ACC112 (cell line): ENCODE data around the gene PVRIG.
"Not testable (repeated sequence)": the region's sequence is repeated elsewhere in the genome, so short reads cannot be mapped to it uniquely, and the experiment has no call there.

ENCODE experiments used
- H2AFZ ChIP-seq: fragments of 200-600 bp; sonication (generic); one replicate; pipeline ENCODE4 v1.6.0; 2017; ENCODE audit warnings: antibody characterized with exemption, low read length; ENCODE audit not compliant: unreplicated experiment
- H3K27ac ChIP-seq: fragments of 200-600 bp; sonication (generic); 2 replicates; pipeline ENCODE4 v1.5.1; 2014; ENCODE audit warnings: low read depth, mild to moderate bottlenecking, antibody characterized with exemption, low read length, moderate library complexity
- H3K27me3 ChIP-seq: fragments of 200-600 bp; sonication (generic); 2 replicates; pipeline ENCODE4 v1.6.1; 2014; ENCODE audit warnings: mild to moderate bottlenecking, antibody characterized with exemption, low read length, moderate library complexity, mixed read lengths; ENCODE audit not compliant: insufficient read depth
- H3K36me3 ChIP-seq: fragments of 200-600 bp; sonication (generic); 2 replicates; pipeline ENCODE4 v1.6.1; 2016; ENCODE audit warnings: mild to moderate bottlenecking, antibody characterized with exemption, low read length, moderate library complexity, mixed read lengths; ENCODE audit not compliant: insufficient read depth
- H3K4me1 ChIP-seq: fragments of 200-600 bp; sonication (generic); one replicate; pipeline ENCODE4 v1.6.1; 2016; ENCODE audit warnings: low read length, mixed read lengths; ENCODE audit not compliant: insufficient read depth, unreplicated experiment, control insufficient read depth
- H3K4me3 ChIP-seq: fragments of 200-600 bp; sonication (generic); 2 replicates; pipeline ENCODE4 v1.5.1; 2014; ENCODE audit warnings: mild to moderate bottlenecking, low read depth, low read length
- H3K79me2 ChIP-seq: fragments of 200-600 bp; sonication (generic); one replicate; pipeline ENCODE4 v1.6.0; 2016; ENCODE audit warnings: low read length; ENCODE audit not compliant: control insufficient read depth, unreplicated experiment, insufficient read depth

Gene PVRIG

GRCh38 chr7:100177045-100178001 is 42.4 kb upstream of the PVRIG start, which contains the start of the genes GPC2 and STAG3:
TSS of gene GPC2 (minus strand) at chr7:100177381. CDS start at chr7:100177199, 182 bp downstream.
TSS of gene STAG3 (plus strand) at chr7:100177918. CDS start at chr7:100180557, 2,639 bp downstream.
- peaks cover 5% of the 10 kb centered on the region for H3K4me1 ChIP-seq
- no peaks in the 10 kb centered on the region for H3K36me3 ChIP-seq
- H3K79me2 ChIP-seq = no peaks in the 10 kb centered on the region
- H3K27ac ChIP-seq = peak within 1 kb of the TSS; percentile 37; the same call in 1 of the 2 replicates
- H2AFZ ChIP-seq = peak within 1 kb of the TSS; percentile 69
- H3K4me3 ChIP-seq = peak within 1 kb of the TSS; percentile 82
- H3K27me3 ChIP-seq = no peaks in the 10 kb centered on the region

GRCh38 chr7:100180084-100180483 is 39.7 kb upstream of the PVRIG start:
- H3K79me2 ChIP-seq, H3K36me3 ChIP-seq, H3K4me3 ChIP-seq, H2AFZ ChIP-seq, H3K4me1 ChIP-seq, H3K27me3 ChIP-seq, H3K27ac ChIP-seq: not testable (repeated sequence)

- not testable (repeated sequence) for H3K4me1 ChIP-seq, H3K27ac ChIP-seq, H3K79me2 ChIP-seq, H3K4me3 ChIP-seq, H3K36me3 ChIP-seq, H3K27me3 ChIP-seq, H2AFZ ChIP-seq
Measured at GRCh38 chr7:100182616-100183015, 37.1 kb upstream of the PVRIG start.

GRCh38 chr7:100183090-100183489 is 36.7 kb upstream of the PVRIG start:
- not testable (repeated sequence) for H3K79me2 ChIP-seq, H2AFZ ChIP-seq, H3K27ac ChIP-seq, H3K36me3 ChIP-seq, H3K4me3 ChIP-seq, H3K27me3 ChIP-seq, H3K4me1 ChIP-seq

GRCh38 chr7:100185726-100186125 is 34.0 kb upstream of the PVRIG start:
- no peaks in the 10 kb centered on the region for H3K79me2 ChIP-seq
- H3K27me3 ChIP-seq = no peaks in the 10 kb centered on the region
- no peak overlapping the region for H3K4me3 ChIP-seq
- no peak overlapping the region for H2AFZ ChIP-seq
- no peak overlapping the region for H3K27ac ChIP-seq
- H3K4me1 ChIP-seq = no peaks in the 10 kb centered on the region
- no peaks in the 10 kb centered on the region for H3K36me3 ChIP-seq

- Histone ChIP-seq H3K27ac (no peak overlapping the region), H2AFZ (no peak overlapping the region), H3K27me3 (no peaks in the 10 kb centered on the region), H3K36me3 (no peaks in the 10 kb centered on the region), H3K4me3 (no peak overlapping the region), H3K79me2 (no peaks in the 10 kb centered on the region), H3K4me1 (peaks cover 6% of the 10 kb centered on the region)
Measured at GRCh38 chr7:100189061-100189460, 30.7 kb upstream of the PVRIG start.

GRCh38 chr7:100190048-100190711 is 29.6 kb upstream of the PVRIG start:
- peaks cover 6% of the 10 kb centered on the region for H3K4me1 ChIP-seq
- H3K36me3 ChIP-seq = no peaks in the 10 kb centered on the region
- H3K27ac ChIP-seq = no peak overlapping the region
- no peak overlapping the region for H3K4me3 ChIP-seq
- H3K27me3 ChIP-seq = no peaks in the 10 kb centered on the region
- H3K79me2 ChIP-seq = no peaks in the 10 kb centered on the region
- H2AFZ ChIP-seq = no peak overlapping the region

GRCh38 chr7:100191775-100192174 is 28.0 kb upstream of the PVRIG start:
- Histone ChIP-seq H3K27ac (no peak overlapping the region), H3K4me1 (peaks cover 6% of the 10 kb centered on the region), H3K27me3 (no peaks in the 10 kb centered on the region), H2AFZ (no peak overlapping the region), H3K4me3 (no peak overlapping the region), H3K79me2 (no peaks in the 10 kb centered on the region), H3K36me3 (no peaks in the 10 kb centered on the region)

- H3K4me3 ChIP-seq, H3K27me3 ChIP-seq, H3K4me1 ChIP-seq, H3K79me2 ChIP-seq, H3K36me3 ChIP-seq, H2AFZ ChIP-seq, H3K27ac ChIP-seq: not testable (repeated sequence)
Measured at GRCh38 chr7:100192281-100192862, 27.4 kb upstream of the PVRIG start.

GRCh38 chr7:100192969-100193368 is 26.8 kb upstream of the PVRIG start:
- Histone ChIP-seq H3K4me1 (peaks cover 6% of the 10 kb centered on the region), H3K27me3 (no peaks in the 10 kb centered on the region), H2AFZ (no peak overlapping the region), H3K79me2 (no peaks in the 10 kb centered on the region), H3K4me3 (no peak overlapping the region), H3K27ac (no peak overlapping the region), H3K36me3 (no peaks in the 10 kb centered on the region)
